GM12878 (cell line): ENCODE data around the gene ZNF513. TPM values are rescaled to one million over a fixed set of nuclear protein-coding genes. Genes with fewer than 3 reads are reported as not detected.

Experiments
- BCL11A ChIP-seq: IDR thresholded peaks from 2 replicates; pipeline ENCODE4 v1.6.1; 2011; ENCODE audit warnings: low read depth, low read length
- BRCA1 ChIP-seq: IDR thresholded peaks from 2 replicates; pipeline ENCODE4 v1.6.1; 2011; ENCODE audit warnings: low read depth, low read length, improper control_type of control experiment
- CBFB ChIP-seq: IDR thresholded peaks from 2 replicates; pipeline ENCODE4 v1.6.1; 2016; ENCODE audit warnings: antibody characterized with exemption, low read depth
- CBX5 ChIP-seq: sonication (generic); IDR thresholded peaks from 2 replicates; pipeline ENCODE4 v1.6.1; 2016; ENCODE audit warnings: low read depth, moderate library complexity, mild to moderate bottlenecking, inconsistent platforms
- HDAC6 ChIP-seq: fragments of 200-600 bp; sonication (generic); IDR thresholded peaks from one replicate; pipeline ENCODE4 v1.8.0; 2017; ENCODE audit warnings: antibody characterized with exemption; ENCODE audit not compliant: unreplicated experiment
- HDGF ChIP-seq: fragments of 450-650 bp; IDR thresholded peaks from 2 replicates; pipeline ENCODE4 v1.6.1; 2016; ENCODE audit warnings: antibody characterized with exemption
- MXI1 ChIP-seq: fragments of 150-350 bp; IDR thresholded peaks from 2 replicates; pipeline ENCODE4 v1.6.1; 2011; ENCODE audit warnings: low read depth, mild to moderate bottlenecking, inconsistent platforms, low read length, improper control_type of control experiment
- NFXL1 ChIP-seq: fragments of 450-650 bp; IDR thresholded peaks from 2 replicates; pipeline ENCODE4 v1.6.1; 2017; ENCODE audit warnings: antibody characterized with exemption, mild to moderate bottlenecking, borderline replicate concordance
- NRF1 ChIP-seq: conservative IDR thresholded peaks from 2 replicates; pipeline ENCODE4 v1.6.1; 2011; ENCODE audit warnings: mild to moderate bottlenecking, low read depth, low read length, improper control_type of control experiment
- POLR2AphosphoS5 ChIP-seq: IDR thresholded peaks from 2 replicates; pipeline ENCODE4 v1.6.1; 2011; ENCODE audit warnings: mild to moderate bottlenecking, low read length, inconsistent platforms
- RAD21 ChIP-seq: IDR thresholded peaks from 2 replicates; pipeline ENCODE4 v1.6.1; 2011; ENCODE audit warnings: mild to moderate bottlenecking, low read depth, low read length, moderate library complexity; ENCODE audit not compliant: insufficient read depth
- SIX5 ChIP-seq: IDR thresholded peaks from 2 replicates; pipeline ENCODE4 v1.6.1; 2011; ENCODE audit warnings: mild to moderate bottlenecking, low read depth, low read length, moderate library complexity; ENCODE audit not compliant: severe bottlenecking
- SREBF1 ChIP-seq: IDR thresholded peaks from 2 replicates; pipeline ENCODE4 v1.6.1; 2012; ENCODE audit warnings: mild to moderate bottlenecking, low read length
- TCF3 ChIP-seq: IDR thresholded peaks from 2 replicates; pipeline ENCODE4 v1.6.1; 2012; ENCODE audit warnings: low read depth, mild to moderate bottlenecking, low read length, borderline replicate concordance; ENCODE audit not compliant: insufficient read depth
- ZZZ3 ChIP-seq: IDR thresholded peaks from 2 replicates; pipeline ENCODE4 v1.6.1; 2011; ENCODE audit warnings: low read depth; ENCODE audit not compliant: control insufficient read depth, insufficient read length
- polyA plus RNA-seq, 11 experiments: library from polyadenylated mRNA; depleted of rRNA in 4 of 11; unstranded in 6 of 11; stranded (reverse) in 5 of 11; fragments of >200 nt; fragmentation: Nextera tagmentation in 4 of 11; fragmentation: Illumina TruSeq in 1 of 11; extraction: Ambion mirVana in 4 of 11; extraction: Trizol in 1 of 11; gene quantifications; 1 replicate in 1 of 11; 2 replicates in 10 of 11; pipeline versions ENCODE4 v1.2.1 to v1.2.3, GENCODE V29; 2011 to 2016; ENCODE audit warnings: inconsistent platforms in 2 of 11, missing spikeins in 2 of 11, low read depth in 1 of 11
- total RNA-seq, 4 experiments: library from RNA; depleted of rRNA in 3 of 4; stranded (reverse); fragments of >200 nt in 3 of 4; fragmentation: Illumina TruSeq in 1 of 4; extraction: Trizol in 1 of 4; gene quantifications; 2 replicates each; pipeline versions ENCODE4 v1.2.1 to v1.2.3, GENCODE V29; 2013 to 2021
- TF ChIP-seq, protein P1 (sequence below): fragments of 450-650 bp; formaldehyde crosslinking; IDR thresholded peaks from 2 replicates; pipeline ENCODE4 v1.4.0; 2020; ENCODE audit warnings: mild to moderate bottlenecking, moderate library complexity
- TF ChIP-seq, protein P2 (sequence below): fragments of 450-650 bp; IDR thresholded peaks from 2 replicates; pipeline ENCODE4 v1.6.1; 2018; ENCODE audit warnings: borderline replicate concordance, mild to moderate bottlenecking; ENCODE audit not compliant: partially characterized antibody
- TF ChIP-seq, protein P3 (sequence below): fragments of 450-650 bp; IDR thresholded peaks from 2 replicates; pipeline ENCODE4 v1.6.1; 2018; ENCODE audit warnings: mild to moderate bottlenecking, low read depth, moderate library complexity; ENCODE audit not compliant: partially characterized antibody
- TF ChIP-seq, protein P4 (sequence below): fragments of 450-650 bp; IDR thresholded peaks from 2 replicates; pipeline ENCODE4 v1.6.1; 2017; ENCODE audit warnings: mild to moderate bottlenecking, low read depth, inconsistent platforms; ENCODE audit not compliant: poor library complexity, severe bottlenecking

The ZNF513 gene
- total and polyA plus RNA-seq, 10 of the 15 experiments (the other 5 are each of a cell fraction or from before 2014, with no cell fraction given): 0.06 to 16.4 (median 5.6) TPM

DNA sequence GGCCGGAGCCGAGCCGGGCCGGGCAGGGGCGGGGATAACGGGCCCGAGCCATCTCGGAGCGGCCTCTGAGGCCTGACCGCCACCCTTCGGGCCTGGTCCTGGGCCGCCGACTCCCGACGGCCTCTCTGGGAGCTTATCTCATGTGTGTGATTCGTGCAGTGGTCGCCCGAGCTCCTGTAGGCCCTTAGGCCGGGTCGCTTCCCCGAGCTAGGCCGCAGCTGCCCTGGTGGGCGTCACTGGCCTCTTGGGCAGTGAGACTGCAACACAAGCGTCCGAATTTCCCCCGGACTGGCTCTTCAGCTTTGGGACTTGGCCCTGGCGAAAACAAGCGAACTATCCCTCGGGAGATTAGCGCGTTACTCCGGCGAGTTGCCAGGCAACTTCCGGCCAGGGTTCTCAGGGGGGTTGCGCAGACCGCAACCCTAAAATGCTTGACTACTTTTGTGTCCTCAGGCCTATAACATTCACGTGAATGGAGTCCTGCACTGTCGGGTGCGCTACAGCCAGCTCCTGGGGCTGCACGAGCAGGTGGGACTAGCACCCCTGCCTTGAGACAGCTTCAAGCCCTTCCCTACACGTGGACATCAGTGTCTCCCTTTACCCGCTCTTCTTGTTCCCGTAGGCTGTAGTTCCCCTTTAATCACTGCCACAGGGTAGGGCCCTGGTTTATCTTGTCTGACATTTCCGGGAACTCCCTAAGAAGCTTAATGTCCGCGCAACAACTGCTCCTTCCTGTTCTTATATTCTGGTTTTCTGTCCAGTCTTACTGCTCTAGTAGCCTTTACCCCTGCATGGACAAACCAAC lies 9.5 kb downstream of the ZNF513 start (continued):
- no peak for TF ChIP-seq NFXL1
- TF ChIP-seq CBFB: peak; percentile 75; the same call in 1 of the 2 replicates
- TF ChIP-seq TCF3: no peak
- TF ChIP-seq, protein P1, sequence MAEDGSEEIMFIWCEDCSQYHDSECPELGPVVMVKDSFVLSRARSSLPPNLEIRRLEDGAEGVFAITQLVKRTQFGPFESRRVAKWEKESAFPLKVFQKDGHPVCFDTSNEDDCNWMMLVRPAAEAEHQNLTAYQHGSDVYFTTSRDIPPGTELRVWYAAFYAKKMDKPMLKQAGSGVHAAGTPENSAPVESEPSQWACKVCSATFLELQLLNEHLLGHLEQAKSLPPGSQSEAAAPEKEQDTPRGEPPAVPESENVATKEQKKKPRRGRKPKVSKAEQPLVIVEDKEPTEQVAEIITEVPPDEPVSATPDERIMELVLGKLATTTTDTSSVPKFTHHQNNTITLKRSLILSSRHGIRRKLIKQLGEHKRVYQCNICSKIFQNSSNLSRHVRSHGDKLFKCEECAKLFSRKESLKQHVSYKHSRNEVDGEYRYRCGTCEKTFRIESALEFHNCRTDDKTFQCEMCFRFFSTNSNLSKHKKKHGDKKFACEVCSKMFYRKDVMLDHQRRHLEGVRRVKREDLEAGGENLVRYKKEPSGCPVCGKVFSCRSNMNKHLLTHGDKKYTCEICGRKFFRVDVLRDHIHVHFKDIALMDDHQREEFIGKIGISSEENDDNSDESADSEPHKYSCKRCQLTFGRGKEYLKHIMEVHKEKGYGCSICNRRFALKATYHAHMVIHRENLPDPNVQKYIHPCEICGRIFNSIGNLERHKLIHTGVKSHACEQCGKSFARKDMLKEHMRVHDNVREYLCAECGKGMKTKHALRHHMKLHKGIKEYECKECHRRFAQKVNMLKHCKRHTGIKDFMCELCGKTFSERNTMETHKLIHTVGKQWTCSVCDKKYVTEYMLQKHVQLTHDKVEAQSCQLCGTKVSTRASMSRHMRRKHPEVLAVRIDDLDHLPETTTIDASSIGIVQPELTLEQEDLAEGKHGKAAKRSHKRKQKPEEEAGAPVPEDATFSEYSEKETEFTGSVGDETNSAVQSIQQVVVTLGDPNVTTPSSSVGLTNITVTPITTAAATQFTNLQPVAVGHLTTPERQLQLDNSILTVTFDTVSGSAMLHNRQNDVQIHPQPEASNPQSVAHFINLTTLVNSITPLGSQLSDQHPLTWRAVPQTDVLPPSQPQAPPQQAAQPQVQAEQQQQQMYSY (CRISPR knock-in tag): no peak
- TF ChIP-seq BRCA1: no peak
- TF ChIP-seq POLR2AphosphoS5: peak; percentile 68; the same call in 1 of the 2 replicates
- TF ChIP-seq, protein P2, sequence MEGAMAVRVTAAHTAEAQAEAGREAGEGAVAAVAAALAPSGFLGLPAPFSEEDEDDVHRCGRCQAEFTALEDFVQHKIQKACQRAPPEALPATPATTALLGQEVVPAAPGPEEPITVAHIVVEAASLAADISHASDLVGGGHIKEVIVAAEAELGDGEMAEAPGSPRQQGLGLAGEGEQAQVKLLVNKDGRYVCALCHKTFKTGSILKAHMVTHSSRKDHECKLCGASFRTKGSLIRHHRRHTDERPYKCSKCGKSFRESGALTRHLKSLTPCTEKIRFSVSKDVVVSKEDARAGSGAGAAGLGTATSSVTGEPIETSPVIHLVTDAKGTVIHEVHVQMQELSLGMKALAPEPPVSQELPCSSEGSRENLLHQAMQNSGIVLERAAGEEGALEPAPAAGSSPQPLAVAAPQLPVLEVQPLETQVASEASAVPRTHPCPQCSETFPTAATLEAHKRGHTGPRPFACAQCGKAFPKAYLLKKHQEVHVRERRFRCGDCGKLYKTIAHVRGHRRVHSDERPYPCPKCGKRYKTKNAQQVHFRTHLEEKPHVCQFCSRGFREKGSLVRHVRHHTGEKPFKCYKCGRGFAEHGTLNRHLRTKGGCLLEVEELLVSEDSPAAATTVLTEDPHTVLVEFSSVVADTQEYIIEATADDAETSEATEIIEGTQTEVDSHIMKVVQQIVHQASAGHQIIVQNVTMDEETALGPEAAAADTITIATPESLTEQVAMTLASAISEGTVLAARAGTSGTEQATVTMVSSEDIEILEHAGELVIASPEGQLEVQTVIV: no peak
- TF ChIP-seq, protein P3, sequence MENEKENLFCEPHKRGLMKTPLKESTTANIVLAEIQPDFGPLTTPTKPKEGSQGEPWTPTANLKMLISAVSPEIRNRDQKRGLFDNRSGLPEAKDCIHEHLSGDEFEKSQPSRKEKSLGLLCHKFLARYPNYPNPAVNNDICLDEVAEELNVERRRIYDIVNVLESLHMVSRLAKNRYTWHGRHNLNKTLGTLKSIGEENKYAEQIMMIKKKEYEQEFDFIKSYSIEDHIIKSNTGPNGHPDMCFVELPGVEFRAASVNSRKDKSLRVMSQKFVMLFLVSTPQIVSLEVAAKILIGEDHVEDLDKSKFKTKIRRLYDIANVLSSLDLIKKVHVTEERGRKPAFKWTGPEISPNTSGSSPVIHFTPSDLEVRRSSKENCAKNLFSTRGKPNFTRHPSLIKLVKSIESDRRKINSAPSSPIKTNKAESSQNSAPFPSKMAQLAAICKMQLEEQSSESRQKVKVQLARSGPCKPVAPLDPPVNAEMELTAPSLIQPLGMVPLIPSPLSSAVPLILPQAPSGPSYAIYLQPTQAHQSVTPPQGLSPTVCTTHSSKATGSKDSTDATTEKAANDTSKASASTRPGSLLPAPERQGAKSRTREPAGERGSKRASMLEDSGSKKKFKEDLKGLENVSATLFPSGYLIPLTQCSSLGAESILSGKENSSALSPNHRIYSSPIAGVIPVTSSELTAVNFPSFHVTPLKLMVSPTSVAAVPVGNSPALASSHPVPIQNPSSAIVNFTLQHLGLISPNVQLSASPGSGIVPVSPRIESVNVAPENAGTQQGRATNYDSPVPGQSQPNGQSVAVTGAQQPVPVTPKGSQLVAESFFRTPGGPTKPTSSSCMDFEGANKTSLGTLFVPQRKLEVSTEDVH: no peak
- no peak for TF ChIP-seq NRF1
- TF ChIP-seq, protein P4, sequence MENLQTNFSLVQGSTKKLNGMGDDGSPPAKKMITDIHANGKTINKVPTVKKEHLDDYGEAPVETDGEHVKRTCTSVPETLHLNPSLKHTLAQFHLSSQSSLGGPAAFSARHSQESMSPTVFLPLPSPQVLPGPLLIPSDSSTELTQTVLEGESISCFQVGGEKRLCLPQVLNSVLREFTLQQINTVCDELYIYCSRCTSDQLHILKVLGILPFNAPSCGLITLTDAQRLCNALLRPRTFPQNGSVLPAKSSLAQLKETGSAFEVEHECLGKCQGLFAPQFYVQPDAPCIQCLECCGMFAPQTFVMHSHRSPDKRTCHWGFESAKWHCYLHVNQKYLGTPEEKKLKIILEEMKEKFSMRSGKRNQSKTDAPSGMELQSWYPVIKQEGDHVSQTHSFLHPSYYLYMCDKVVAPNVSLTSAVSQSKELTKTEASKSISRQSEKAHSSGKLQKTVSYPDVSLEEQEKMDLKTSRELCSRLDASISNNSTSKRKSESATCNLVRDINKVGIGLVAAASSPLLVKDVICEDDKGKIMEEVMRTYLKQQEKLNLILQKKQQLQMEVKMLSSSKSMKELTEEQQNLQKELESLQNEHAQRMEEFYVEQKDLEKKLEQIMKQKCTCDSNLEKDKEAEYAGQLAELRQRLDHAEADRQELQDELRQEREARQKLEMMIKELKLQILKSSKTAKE: no peak
- TF ChIP-seq HDAC6: no peak
- peak; percentile 82 for TF ChIP-seq MXI1
- TF ChIP-seq BCL11A: no peak
- TF ChIP-seq SREBF1: no peak
- no peak for TF ChIP-seq CBX5
- no peak for TF ChIP-seq ZZZ3
- no peak for TF ChIP-seq SIX5
- TF ChIP-seq HDGF: no peak
- TF ChIP-seq RAD21: no peak
